GM12873 (cell line): ENCODE results near the gene HELZ2.

Experiments
- CTCF ChIP-seq: IDR thresholded peaks from 2 replicates; pipeline ENCODE4 v1.5.1; 2012; ENCODE audit warnings: low read depth, mild to moderate bottlenecking, moderate library complexity, low read length, control low read depth; ENCODE audit not compliant: insufficient read depth; ENCODE audit errors: missing control alignments

The HELZ2 gene

GRCh38 chr20:63574156-63574828, at the start of gene HELZ2:
Gene HELZ2 (minus strand): TSS chr20:63574239. CDS start chr20:63572385, 1,854 bp downstream.
- TF ChIP-seq CTCF: no peak

- no peak for TF ChIP-seq CTCF
Measured at GRCh38 chr20:63622732-63623131, 48.7 kb upstream of the HELZ2 start.

- TF ChIP-seq CTCF: no peak
Measured at GRCh38 chr20:63622096-63622495, 48.1 kb upstream of the HELZ2 start.

DNA sequence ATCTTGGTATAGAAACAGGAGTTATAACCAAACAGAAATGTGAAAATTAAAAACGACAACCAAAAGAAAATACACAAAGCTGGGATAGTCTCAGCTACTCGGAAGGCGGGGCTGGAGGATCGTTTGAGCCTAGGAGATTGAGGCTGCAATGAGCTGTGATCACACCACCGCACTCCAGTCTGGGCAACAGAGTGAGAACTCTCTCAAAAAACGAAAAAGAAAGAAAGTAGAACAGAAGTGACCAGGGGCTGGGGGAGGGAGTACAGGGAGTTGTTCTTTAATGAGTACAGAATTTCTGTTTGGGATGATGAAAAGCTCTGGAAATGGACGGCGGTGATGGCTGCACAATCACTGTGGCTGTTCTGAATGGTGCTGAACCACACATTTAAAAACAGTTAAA, 47.0 kb upstream of the HELZ2 start:
- TF ChIP-seq CTCF: no peak

DNA sequence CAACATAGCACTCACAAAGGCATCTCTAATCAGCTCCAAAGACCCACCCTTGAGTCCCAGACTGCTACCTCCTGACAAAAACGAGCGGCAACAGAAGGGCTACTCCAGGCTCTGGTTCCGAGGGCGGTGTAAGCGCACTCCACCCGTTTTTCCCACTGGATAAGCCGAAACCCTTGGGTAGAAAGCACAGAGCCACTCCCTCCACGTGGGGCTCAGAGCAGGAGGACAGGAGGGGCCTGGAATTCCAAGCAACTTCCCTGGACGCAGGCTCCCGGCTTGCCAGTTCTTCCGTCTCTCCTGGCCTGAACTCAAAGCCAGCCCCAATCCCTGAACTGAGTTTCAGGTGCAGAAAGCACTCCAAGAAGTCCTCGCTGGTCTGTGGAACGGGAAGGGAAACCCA, 45.5 kb upstream of the HELZ2 start:
- no peak for TF ChIP-seq CTCF

- TF ChIP-seq CTCF: no peak
Measured at GRCh38 chr20:63619086-63619485, 45.0 kb upstream of the HELZ2 start.

DNA sequence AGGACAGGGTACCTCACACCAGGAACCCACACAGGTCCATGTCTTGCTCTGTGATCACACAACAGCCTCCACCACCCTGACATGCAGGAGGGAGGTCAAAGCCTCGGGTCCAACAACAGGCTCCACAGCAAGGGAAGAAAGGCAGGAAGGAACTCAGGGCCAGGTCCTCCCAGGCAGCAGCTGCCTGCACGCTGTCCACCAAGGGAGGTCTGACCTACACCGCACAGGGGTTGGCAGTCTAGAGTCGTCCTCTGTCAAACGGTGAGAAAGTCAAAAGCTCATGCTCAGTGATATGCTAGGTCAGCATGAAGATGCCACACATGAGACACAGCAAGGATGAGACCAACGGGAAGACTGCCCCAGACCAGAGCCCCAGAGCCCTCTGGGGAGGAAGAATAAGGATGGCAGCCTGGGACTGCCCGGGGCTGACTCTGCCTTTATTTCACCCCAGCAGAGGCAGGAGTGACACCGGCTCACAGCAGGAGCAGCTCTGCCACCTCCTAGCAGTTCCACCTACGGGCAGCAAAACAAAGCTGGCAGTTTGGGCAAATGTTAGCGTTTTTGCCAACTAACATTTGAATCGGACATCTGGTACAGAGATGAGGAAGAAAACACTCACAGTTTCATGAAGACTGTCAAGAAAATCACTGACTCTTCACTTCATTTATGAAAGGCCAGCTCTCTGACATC, 44.4 kb upstream of the HELZ2 start:
- TF ChIP-seq CTCF: no peak
